GM19467 (cell line): ENCODE data around the gene DR1.
"Not testable (repeated sequence)": the region's sequence is repeated elsewhere in the genome, so short reads cannot be mapped to it uniquely, and the experiment has no call there.

Experiments used
- ATAC-seq: cut with Tn5 transposase; IDR thresholded peaks from one replicate; pipeline ENCODE4 v1.9.1; 2021; ENCODE audit warnings: mild to moderate bottlenecking, moderate library complexity; ENCODE audit not compliant: unreplicated experiment

DR1 gene

GRCh38 chr1:93339171-93339697 is 6.5 kb upstream of the DR1 start:
- no peak for ATAC-seq

GRCh38 chr1:93340090-93340489 is 5.6 kb upstream of the DR1 start:
- ATAC-seq = no peak

- no peak for ATAC-seq
Observed at GRCh38 chr1:93344484-93344883, 1.2 kb upstream of the DR1 start.

GRCh38 chr1:93344886-93345632 is 648 bp upstream of the DR1 start:
- no peak for ATAC-seq

GRCh38 chr1:93346421-93346993 is 800 bp downstream of the DR1 start:
- peak; percentile 25 for ATAC-seq

- ATAC-seq = no peak
Observed at GRCh38 chr1:93347334-93347899, 1.7 kb downstream of the DR1 start.

GRCh38 chr1:93348104-93348728 is 2.5 kb downstream of the DR1 start:
- no peak for ATAC-seq

- no peak for ATAC-seq
Observed at GRCh38 chr1:93349231-93350135, 3.8 kb downstream of the DR1 start.

GRCh38 chr1:93350322-93350721 is 4.6 kb downstream of the DR1 start:
- ATAC-seq = no peak

GRCh38 chr1:93350875-93351274 is 5.2 kb downstream of the DR1 start:
- ATAC-seq = no peak

GRCh38 chr1:93351346-93351745 is 5.6 kb downstream of the DR1 start:
- ATAC-seq = not testable (repeated sequence)

- no peak for ATAC-seq
Observed at GRCh38 chr1:93352376-93352775, 6.7 kb downstream of the DR1 start.

- no peak for ATAC-seq
Observed at GRCh38 chr1:93353286-93353685, 7.6 kb downstream of the DR1 start.

- no peak for ATAC-seq
Observed at GRCh38 chr1:93354749-93355148, 9.0 kb downstream of the DR1 start.

GRCh38 chr1:93357242-93357641 is 11.5 kb downstream of the DR1 start:
- ATAC-seq = no peak

- no peak for ATAC-seq
Observed at GRCh38 chr1:93358293-93358692, 12.6 kb downstream of the DR1 start.

- ATAC-seq = no peak
Observed at GRCh38 chr1:93360111-93360510, 14.4 kb downstream of the DR1 start.

- ATAC-seq = no peak
Observed at GRCh38 chr1:93362237-93362636, 16.5 kb downstream of the DR1 start.

- ATAC-seq = no peak
Observed at GRCh38 chr1:93365813-93366212, 20.1 kb downstream of the DR1 start.

GRCh38 chr1:93369734-93370133 is 24.0 kb downstream of the DR1 start:
- no peak for ATAC-seq
